HG03045 (cell line): ENCODE data around the gene CHPF2.

Experiments
- ATAC-seq: cut with Tn5 transposase; IDR thresholded peaks from one replicate; pipeline ENCODE4 v1.9.1; 2021; ENCODE audit warnings: mild to moderate bottlenecking, moderate library complexity; ENCODE audit not compliant: unreplicated experiment

CHPF2 gene

GRCh38 chr7:151281686-151282085, 49.4 kb downstream of the CHPF2 start:
- ATAC-seq, result no peak

GRCh38 chr7:151282111-151282510, 49.8 kb downstream of the CHPF2 start:
- no peak for ATAC-seq

- no peak for ATAC-seq
Observed at GRCh38 chr7:151283302-151283701, 51.0 kb downstream of the CHPF2 start.

- no peak for ATAC-seq
Observed at GRCh38 chr7:151286148-151286547, 53.9 kb downstream of the CHPF2 start.
